ENCODE measurements around the gene CD300A.

- TF ChIP-seq POLR2A (IDR thresholded peaks at IDR 0.05; ENCODE audit: low read depth, low read length): no peak
- no peak for TF ChIP-seq TAF1 (IDR thresholded peaks at IDR 0.05; ENCODE audit: borderline replicate concordance, low read depth, low read length)
These were observed 5.4 kb upstream of the CD300A start for GRCh38 chr17:74460996-74461395.
